Sigmoid colon (tissue), 4 donors: Measurements from ENCODE around the gene VDAC1.

Source experiments
- CTCF ChIP-seq, 4 experiments: fragments of 450-650 bp in 3 of 4; fragments of 200-600 bp in 1 of 4; IDR thresholded peaks; one replicate each; pipeline ENCODE4 v1.5.1; 2016 to 2019; ENCODE audit warnings: antibody characterized with exemption in 4 of 4, mild to moderate bottlenecking in 3 of 4, moderate library complexity in 2 of 4
- EP300 ChIP-seq, 4 donors: sonication (generic); formaldehyde crosslinking; IDR thresholded peaks; one replicate each; pipeline ENCODE4 v1.6.1; 2017; ENCODE audit warnings: antibody characterized with exemption in 4 of 4

GRCh38 chr5:134018986-134019316 lies 14.2 kb upstream of the VDAC1 start:
- no peak for TF ChIP-seq CTCF (IDR thresholded peaks at IDR 0.05)
- no peak for TF ChIP-seq EP300 (IDR thresholded peaks at IDR 0.05)
